ENCODE data around the gene FANCC.

The FANCC gene

DNA sequence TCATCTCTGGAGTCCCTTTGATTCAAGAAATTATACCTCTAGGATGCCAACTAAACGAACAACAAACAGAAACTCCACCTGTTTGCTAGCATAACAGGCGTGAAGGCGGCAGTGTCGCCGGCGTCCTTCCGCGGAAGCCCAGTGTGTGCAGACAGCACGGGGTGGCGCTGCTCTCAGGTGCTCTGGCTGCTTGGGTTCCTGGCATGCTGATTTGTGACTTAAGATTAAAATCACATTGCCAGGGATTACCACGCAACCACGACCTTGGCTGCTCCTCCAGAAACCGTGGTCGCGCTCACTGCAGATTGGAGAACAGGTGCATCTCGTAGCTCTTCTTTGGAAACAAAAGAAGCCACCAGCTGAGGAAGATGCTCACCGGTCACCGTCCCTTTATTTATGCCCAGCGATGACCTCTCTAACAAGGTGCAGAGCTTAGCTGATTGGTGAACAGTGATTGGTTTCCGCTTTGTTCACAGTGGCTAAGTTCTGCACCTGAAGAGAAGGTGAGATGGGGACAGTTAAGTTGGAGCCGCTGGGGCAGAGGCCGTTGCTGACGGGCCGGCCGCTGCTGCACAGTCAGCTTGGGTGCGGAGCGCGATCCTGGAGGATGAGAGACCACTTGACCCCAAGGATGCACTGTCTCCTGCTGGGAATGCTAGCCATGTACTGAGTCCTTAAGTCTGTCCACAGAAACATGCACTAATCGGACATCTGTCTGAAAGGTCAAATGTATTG, 232.3 kb downstream of the FANCC start:
- DNase-seq (ENCODE audit: low read depth) = no peak

DNA sequence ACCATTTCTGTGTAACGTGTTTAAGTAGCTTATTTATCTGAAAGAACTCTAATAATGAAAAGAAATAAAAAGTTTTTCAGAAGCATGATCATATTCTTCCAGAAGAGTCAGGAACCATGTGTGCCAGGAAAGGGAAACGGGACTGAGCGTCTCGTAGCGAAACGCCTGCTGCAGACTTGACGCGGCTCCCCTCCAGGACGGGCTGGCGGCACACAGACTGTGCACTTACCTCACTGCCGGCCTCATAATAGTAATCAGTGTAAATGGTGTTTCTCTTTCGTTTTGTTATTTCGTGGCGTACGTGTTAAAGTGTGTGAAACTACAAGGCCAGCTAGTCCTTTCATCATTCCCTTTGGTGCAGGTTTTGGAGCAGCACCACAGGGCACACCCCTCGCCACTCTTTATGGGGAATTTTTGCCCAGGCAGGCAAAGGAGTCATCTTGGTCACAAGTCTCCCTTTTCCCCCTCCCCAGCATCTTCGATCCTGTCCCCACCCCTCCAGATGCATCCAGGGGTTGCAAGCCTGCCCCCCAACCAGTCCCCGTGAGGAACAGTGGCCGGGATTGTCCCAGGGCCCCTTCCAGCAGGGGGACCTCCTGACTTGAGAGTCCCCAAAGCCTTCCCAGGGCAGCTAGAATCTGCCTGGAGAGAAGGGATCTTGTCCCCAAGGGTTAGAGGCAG, 233.1 kb downstream of the FANCC start:
- no peak for DNase-seq (ENCODE audit: low read depth)

GRCh38 chr9:95083086-95083768, 234.3 kb downstream of the FANCC start:
- DNase-seq (ENCODE audit: low read depth) = no peak

- DNase-seq (ENCODE audit: low read depth) = no peak
These were observed 235.0 kb downstream of the FANCC start for GRCh38 chr9:95082401-95083084.

DNA sequence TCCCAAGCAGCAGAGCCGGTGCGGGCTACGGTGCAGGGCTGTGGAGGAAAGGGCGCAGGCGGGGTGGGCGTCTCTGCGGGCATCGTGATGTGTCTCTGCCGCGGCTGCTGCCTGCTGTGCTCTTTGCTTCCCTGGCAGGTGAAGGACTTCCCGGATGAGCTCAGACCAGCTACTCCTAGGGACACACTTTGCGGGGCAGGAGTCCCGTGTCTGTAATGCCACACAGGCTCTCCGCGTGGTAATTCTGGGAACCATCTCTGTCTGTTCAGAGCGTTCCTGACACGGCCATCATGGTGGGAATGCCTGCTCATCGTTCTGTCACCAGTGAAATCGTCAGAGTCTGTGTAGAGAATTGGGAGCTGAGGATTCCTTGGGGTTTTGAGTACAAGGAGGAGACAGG, 235.5 kb downstream of the FANCC start:
- no peak for DNase-seq (ENCODE audit: low read depth)

DNA sequence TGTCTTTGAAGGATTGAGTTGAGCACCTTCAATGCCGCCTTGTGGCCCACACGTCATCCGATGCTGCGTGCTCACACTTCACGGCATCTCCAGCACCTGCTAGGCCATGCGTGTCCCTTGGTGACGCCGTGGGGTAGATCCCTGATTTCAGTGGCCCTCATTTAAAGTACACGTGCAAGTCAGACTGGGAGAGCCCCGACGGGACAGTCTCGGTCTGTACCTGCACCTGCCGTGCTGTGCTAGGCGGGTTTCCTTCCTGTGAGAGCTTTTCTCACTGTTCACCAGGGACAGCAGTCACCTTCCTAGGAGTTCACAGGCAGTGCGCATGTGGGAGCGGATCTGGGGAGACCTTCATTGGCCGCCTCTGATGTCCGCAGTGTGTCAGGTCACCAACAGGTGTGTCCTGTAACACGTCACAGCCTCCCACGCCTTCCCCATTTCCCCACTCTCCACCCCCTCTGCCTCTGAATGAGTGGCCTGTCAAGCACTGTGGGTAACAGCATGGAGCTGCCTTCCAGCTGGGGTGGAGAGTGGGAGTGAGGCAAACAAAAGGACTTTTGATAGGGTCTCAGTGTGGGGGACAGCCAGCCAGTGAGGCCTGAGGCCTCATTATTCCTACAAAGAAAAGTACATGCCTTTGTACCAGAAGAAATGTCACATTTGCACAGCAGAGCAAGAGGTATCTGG, 236.4 kb downstream of the FANCC start:
- no peak for DNase-seq (ENCODE audit: low read depth)

DNA sequence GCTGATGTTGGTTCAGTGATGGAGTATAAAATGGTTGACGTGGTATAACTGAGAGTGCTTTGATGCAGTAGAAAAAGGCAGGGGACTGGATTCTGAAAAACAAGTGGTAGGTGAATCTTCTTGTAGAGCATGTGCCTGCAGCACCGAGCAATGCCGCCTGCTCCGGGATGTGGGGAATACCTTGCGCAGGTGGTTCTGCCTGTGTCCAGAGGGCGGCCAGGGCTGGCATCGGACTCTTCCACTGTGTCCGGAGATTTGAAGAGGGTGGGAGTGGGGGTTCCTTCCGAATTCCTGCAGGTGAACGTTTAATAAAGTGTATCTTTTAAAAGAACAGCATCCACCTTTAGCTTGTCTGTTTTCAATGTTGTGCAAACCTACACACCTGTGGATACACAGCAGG, 238.0 kb downstream of the FANCC start:
- DNase-seq (ENCODE audit: low read depth) = no peak

DNA sequence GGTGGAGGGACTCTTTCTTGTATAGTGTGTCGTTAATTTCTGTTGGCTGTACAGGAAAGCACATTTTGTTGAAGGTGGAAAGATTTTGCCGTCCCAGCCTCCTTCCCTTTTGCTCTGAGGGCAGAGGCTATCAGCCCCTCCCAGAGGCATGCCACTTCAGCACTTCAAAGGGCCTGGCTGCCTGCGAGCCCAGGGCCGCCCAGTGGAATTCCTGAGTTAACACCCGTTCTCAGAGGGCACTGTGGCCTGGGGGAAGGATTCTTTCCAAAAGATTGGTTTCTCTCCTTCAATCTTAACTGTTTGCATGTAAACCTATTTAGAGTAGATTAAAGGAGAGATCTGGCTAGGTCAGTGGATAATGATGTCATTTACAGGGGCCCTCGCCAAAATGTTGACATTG, 238.6 kb downstream of the FANCC start:
- DNase-seq (ENCODE audit: low read depth) = no peak

DNA sequence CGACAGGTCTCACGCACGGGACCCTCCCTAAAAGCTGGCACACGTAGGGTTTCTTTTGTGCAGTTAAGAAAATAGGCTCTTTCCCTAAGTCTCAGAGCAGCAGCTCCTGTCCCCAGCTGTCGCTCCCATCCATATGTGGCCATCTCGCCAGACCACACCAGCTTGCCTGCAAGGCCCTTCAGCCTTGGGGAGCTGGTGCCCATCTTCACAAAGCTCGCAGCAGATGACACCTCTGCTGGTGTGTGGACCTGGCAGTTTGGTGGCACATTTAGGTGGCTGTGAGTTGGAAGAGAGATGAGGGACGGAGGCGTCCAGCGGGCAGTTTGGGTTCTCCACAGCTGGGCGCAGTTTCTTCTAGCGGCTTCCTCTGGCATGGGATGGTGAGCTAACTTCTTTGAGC, 239.0 kb downstream of the FANCC start:
- DNase-seq (ENCODE audit: low read depth) = no peak

DNA sequence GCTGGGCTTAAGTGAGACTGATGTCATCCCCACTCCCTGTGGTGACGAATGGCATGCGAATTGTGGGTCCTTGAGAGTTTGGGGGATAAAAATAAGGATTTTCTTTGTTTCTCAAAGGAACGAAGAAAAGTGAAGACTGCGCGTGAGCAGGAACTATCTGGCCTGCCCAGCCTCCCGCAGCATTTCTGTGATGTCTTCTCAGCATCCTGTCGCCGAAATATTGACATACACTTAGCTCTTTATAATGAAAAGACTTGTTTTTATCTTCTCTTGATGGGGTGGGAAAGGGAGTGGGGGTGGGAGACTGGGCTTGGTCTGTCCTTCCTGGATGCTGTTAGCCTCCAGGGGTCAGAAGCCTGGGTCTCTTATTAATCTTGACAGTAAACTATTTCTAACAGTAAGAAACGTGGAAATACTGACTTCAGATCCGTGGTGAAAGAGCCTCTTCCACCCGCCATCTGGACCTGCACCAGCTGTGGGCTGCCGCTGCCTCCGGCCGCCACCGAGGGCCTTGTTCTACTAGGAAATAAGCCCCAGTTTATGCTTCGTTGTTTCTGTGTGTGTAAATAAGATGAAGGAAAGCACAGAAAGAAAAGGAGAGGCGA, 239.6 kb downstream of the FANCC start:
- DNase-seq (ENCODE audit: low read depth) = no peak

GRCh38 chr9:95077053-95077765, 240.3 kb downstream of the FANCC start:
- DNase-seq (ENCODE audit: low read depth) = no peak

DNA sequence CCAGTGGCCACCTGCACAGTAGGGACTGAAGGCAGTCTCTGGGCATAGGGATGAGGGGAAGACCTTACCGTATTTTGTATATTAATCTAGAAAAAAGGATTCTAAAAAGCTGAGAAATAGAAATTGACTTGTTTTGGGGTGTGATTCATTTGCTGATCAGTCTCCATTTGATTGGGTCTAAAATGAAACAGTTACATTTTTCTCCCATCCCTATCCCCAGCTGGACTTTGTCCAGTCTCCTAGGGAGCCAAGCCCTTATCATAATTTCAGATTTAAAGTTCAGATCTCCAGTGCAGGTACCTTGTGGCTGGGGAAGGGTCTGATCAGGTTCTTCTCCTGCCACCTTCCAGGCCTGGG, 240.8 kb downstream of the FANCC start:
- DNase-seq (ENCODE audit: low read depth) = no peak

DNA sequence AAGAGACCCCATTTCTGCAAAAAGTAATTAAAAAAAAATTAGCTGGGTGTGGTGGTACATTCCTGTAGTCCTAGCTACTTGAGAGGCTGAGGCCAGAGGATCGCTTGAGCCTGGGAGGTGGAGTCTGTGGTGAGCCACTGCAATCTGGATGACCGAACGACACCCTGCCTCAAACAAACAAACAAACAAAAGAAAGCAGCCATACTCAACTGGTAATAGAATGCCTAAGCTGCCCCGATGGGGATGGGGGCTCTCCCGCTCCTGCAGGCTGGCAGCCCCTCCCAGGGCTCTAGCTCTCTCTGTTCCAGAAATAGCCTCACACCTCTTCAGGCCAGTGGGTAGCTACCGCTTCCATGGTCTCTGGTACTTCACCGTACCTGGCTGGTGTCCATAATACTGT, 241.8 kb downstream of the FANCC start:
- no peak for DNase-seq (ENCODE audit: low read depth)

DNA sequence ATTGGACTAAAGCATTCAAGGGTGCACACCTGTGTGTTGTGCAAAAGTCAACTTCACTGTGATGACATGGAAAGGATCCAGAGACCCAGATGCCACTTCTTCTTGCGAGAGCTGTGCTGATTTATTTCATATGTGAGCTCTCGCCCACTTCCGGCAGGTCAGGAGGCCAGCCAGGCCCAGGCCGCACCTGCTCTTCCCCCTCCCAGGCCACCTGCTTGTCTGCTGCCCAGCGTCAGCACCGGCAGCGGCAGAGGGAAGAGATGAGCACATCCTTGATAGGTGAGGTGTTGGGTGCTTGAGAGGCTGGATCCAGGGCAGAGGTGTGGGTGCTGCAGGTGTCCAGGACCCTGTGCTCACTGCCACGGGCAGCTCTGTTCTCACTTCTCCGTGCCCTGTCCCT, 242.9 kb downstream of the FANCC start:
- DNase-seq (ENCODE audit: low read depth) = no peak

DNA sequence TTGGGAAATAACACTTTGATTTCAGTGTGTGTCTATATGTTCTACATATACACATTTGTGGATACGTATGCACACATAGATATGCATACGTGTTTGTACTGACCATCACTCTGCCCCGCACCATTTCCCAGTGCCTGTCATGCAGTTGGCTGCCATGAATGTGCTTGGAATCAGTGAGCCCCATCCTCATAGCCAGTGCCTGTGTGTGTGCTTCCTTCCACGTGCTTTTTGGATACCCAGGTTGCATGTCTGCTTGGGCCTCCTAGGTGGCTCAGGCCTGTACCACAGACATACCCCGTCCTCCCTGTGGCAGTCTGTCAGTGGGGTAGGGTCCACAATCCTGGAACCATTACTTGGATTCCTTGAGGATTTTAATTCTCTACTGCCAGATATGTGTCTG, 243.6 kb downstream of the FANCC start:
- DNase-seq (ENCODE audit: low read depth) = no peak

GRCh38 chr9:95073042-95073607, 244.4 kb downstream of the FANCC start:
- DNase-seq (ENCODE audit: low read depth) = no peak

DNA sequence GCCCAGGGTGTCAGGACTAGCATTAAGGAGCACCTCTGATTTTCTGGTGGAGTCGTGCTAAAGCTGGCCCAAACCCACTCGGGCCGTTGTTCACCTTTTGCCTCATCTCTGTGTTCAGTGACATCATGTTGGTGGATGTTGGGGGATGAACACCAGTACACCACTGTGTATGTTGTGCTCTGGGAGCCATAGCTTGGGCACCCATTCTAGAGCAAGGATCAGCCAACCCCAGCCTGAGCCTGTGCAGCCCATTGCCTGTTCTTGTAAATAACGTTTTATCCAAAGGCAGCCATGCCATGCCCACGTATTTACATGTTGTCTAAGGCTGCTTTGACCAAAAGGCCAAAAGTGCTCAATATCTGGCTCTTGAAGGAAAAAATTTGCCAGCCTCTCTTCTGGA, 245.6 kb downstream of the FANCC start:
- no peak for DNase-seq (ENCODE audit: low read depth)

DNA sequence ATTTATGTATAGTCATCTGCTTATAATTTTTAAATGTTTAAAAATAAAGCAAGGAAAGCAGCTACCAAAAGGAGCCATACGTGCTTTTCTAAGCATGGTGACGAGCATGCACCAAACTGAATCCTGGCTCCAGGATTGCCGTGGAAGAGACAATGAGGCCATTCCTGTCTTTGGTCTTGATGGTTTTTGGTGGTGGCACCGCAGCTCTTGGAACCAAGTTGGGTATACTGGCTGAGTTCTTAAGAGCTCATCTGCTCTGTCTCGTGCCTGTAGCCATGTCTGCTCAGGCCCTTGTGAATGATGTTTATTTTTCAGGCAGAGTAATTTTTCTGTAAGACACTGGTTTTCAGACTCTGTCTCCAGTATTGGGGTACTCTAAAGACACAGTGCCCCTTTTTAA, 246.1 kb downstream of the FANCC start:
- no peak for DNase-seq (ENCODE audit: low read depth)

- DNase-seq (ENCODE audit: low read depth) = no peak
These were observed 246.9 kb downstream of the FANCC start for GRCh38 chr9:95070549-95071021.

DNA sequence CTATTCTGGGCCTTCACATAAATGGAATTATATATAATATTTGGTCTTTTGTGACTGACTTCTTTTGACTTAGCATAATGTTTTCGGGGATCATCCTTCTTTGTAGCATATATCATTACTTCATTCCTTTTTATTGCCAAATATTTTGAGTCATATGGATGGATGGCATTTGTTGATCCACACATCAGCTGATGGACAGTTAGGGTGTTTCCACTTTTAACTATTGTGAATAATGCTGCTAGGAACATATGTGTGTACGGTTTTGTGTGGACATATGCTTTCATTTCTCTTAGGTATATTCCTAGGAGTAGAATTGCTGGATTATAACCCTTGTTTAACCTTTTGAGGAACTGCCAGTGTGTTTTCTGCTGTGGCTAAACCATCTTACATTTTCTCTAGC, 249.6 kb downstream of the FANCC start:
- no peak for DNase-seq (ENCODE audit: low read depth)

- DNase-seq (ENCODE audit: low read depth) = no peak
These were observed 250.5 kb downstream of the FANCC start for GRCh38 chr9:95067057-95067456.
